AG04450 (cell line): ENCODE results near the gene CCL26. TPM values are rescaled to one million over a fixed set of nuclear protein-coding genes. Genes with fewer than 3 reads are reported as not detected.

ENCODE experiments used
- CTCF ChIA-PET: fragments of 300-600, 350-600 bp; formaldehyde crosslinking; extraction: SDS; loops from one replicate; lab custom pipeline; 2022; ENCODE audit warnings: antibody characterized with exemption, inconsistent platforms; lab: Charles Lee
- POLR2A ChIA-PET: fragments of 350-600 bp; formaldehyde crosslinking; extraction: SDS; loops from one replicate; lab custom pipeline; 2021; ENCODE audit warnings: antibody characterized with exemption, inconsistent platforms; lab: Yijun Ruan, JAX
- DNase-seq: peaks from one replicate; pipeline ENCODE4 v3.0.0-alpha.2; 2011; ENCODE audit warnings: low read depth, low spot score
- H3K27ac ChIP-seq: one replicate; pipeline ENCODE4 v1.5.1; 2012; ENCODE audit warnings: low read depth, low read length, control low read depth
- H3K27me3 ChIP-seq: one replicate; pipeline ENCODE4 v1.6.0; 2012; ENCODE audit warnings: low read length; ENCODE audit not compliant: control insufficient read depth, insufficient read depth
- H3K4me3 ChIP-seq: 2 replicates; pipeline ENCODE4 v1.5.1; 2011; ENCODE audit warnings: mild to moderate bottlenecking, low read depth, low read length, control low read depth
- H3K9me3 ChIP-seq: 2 replicates; pipeline ENCODE4 v1.5.1; 2012; ENCODE audit warnings: low read length; ENCODE audit not compliant: control insufficient read depth, insufficient read depth
- polyA plus RNA-seq: library from polyadenylated mRNA; depleted of rRNA; stranded (reverse); fragments of >200 nt; gene quantifications from 2 replicates; pipeline ENCODE4 v1.2.3, GENCODE V29; 2011
- TF ChIP-seq, protein P1 (sequence below): IDR thresholded peaks from 2 replicates; pipeline ENCODE4 v1.5.1; 2011; ENCODE audit warnings: low read depth, low read length, control low read depth, inconsistent platforms

Gene CCL26
- polyA plus RNA-seq, 1 experiment: not detected

DNA sequence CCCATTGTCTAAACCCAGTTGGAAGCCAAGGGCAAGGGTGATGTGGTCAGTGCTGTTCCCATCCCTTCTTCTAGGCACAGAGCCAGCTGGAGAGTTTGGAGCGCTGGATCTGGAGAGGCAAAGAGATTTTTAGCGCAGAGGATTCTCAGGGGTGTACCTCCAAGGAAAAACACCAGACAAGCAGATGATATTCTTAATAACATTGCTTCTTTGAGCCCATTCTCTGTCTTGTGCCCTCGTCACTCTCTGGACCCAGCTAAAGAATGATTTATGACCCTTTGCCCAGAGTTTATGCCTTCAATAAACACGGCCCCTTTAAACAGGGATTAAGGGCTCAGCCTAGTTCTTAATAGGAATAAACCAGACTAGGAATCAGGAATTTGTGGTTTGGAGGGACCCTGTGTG is 28.6 kb downstream of the CCL26 start:
- H3K9me3 ChIP-seq: no peaks in the 10 kb centered on the region; the same call in 1 of the 2 replicates
- CTCF ChIA-PET: no interaction called here
- no peak overlapping the region for H3K4me3 ChIP-seq
- H3K27me3 ChIP-seq: no peaks in the 10 kb centered on the region
- no peak overlapping the region for H3K27ac ChIP-seq
- POLR2A ChIA-PET: no interaction called here
- DNase-seq: no peak
- TF ChIP-seq, protein P1, sequence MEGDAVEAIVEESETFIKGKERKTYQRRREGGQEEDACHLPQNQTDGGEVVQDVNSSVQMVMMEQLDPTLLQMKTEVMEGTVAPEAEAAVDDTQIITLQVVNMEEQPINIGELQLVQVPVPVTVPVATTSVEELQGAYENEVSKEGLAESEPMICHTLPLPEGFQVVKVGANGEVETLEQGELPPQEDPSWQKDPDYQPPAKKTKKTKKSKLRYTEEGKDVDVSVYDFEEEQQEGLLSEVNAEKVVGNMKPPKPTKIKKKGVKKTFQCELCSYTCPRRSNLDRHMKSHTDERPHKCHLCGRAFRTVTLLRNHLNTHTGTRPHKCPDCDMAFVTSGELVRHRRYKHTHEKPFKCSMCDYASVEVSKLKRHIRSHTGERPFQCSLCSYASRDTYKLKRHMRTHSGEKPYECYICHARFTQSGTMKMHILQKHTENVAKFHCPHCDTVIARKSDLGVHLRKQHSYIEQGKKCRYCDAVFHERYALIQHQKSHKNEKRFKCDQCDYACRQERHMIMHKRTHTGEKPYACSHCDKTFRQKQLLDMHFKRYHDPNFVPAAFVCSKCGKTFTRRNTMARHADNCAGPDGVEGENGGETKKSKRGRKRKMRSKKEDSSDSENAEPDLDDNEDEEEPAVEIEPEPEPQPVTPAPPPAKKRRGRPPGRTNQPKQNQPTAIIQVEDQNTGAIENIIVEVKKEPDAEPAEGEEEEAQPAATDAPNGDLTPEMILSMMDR: no peak

DNA sequence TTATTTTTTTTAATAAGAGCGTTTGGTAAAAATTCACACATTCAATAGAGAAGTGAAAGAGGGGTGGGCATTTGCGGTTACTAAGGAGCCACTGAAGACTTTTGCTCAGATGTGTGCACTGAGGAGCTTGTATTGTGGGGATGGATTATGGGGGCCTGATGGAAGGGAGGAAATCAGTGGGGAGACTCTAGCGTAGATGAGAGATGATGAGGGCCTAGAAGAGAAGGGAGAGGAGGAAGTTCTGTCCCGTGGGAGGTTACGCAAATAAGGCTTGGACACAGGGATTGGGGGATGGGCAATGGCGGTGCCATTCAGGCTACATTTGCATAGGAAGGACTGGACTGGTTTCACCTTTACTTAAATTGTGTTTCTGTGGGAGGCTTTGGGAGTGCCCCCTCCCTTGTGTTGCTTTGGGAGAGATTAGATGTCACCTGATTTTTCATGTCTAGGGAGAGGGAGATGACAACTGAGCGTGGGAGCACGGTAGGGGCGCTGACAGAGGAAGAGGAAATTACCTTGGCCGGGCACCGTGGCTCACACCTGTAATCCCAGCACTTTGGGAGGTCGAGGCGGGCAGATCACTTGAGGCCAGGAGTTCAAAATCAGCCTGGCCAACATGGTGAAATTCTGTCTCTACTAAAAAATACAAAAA is 31.0 kb downstream of the CCL26 start:
- H3K4me3 ChIP-seq: no peak overlapping the region
- no peak for DNase-seq
- CTCF ChIA-PET: interaction anchor here (1.1 kb wide), 1 partner anchor 280 kb away, joined by 6 read pairs; no protein-coding TSS in a partner anchor
- no peaks in the 10 kb centered on the region; the same call in 1 of the 2 replicates for H3K9me3 ChIP-seq
- TF ChIP-seq, protein P1: no peak
- H3K27me3 ChIP-seq: no peaks in the 10 kb centered on the region
- H3K27ac ChIP-seq: no peak overlapping the region
- POLR2A ChIA-PET: no interaction called here

DNA sequence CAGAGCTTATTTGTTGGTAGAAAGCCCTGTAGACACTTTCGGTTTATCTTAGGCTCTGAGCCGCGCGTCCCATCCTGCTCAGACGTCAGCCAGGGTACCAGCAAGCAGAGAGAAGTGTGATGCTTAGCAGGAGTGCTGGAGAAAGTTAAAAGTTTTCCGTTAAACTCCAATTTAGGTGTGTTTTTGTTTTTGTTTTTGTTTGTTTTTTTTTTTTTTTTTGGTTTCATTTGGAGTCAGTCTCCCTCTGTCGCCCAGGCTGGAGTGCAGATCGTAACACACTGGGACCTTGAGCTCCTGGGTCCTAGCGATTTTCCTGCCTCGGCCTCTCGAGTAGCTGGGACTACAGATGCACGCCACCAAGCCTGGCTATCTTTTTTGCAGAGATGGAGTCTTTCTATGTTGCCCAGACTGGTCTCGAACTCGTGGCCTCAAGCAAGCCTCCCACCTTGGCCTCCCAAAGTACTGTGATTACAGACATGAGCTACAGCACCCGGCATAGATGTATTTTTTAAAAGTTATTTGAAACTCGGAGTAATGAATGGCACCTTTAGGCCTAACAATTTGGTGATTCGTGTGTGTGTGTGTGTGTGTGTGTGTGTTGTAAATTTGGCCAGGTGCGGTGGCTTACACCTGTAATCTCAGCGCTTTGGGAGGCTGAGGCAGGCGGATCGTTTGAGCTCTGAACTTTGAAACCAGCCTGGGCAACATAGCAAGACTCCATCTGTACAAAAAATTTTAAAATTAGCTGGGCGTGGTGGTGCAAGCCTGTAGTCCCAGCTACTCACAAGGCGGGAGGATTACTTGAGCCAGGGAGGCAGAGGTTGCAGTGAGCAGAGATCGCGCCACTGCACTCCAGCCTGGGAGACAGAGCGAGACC is 32.0 kb downstream of the CCL26 start:
- no peak for DNase-seq
- CTCF ChIA-PET: interaction anchor here (0.7 to 1.1 kb wide), 3 partner anchors 12 to 281 kb away, joined by 3 to 6 read pairs (median 4); no protein-coding TSS in a partner anchor
- Histone ChIP-seq H3K27me3 (no peaks in the 10 kb centered on the region), H3K27ac (peak overlapping the region; percentile 70), H3K4me3 (peak overlapping the region; percentile 76), H3K9me3 (no peaks in the 10 kb centered on the region; the same call in 1 of the 2 replicates)
- TF ChIP-seq, protein P1: no peak
- POLR2A ChIA-PET: interaction anchor here (0.6 to 1.2 kb wide), 3 partner anchors 22 to 212 kb away, joined by 3 read pairs; no protein-coding TSS in a partner anchor

DNA sequence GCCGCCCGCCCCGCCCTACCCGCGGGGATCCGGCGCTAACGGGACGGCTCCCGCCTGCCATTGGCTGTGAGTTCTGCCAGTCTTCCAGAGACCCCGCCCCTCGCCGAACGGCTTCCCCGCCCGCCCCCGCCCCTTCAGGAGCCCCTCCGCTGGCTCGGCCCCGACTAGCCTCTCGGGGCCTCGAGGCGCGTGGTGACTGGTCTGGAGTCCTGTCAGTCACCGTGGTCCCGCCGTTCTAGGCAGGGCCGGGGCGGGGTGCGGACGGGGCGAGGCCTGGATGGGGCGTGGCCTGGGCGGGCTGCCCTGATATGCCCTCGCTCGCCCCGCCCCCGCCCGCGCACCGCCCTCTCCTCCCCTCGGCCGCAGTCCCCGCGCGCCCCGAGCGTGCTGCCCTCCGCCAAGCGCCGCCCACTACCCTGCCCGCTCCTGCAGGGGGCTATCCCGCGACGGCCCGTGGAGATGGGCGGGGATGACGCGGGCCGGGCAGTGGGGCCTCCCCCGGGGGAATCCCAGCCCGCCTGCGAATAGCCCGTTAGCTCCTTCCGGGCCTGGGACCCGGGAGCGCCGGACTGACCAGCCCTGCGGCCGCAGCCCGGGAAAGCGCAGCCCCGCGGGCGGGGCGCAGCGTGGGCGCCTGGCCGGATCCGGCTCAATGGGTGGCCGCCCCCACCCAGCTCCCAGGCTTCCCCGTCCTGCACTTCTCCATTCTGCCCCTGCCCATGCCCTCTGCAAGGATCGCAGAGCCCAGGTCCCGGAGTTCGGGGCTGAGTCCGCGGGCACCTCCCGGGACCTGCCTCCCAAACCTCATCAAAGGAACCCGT is 32.8 kb downstream of the CCL26 start:
- ChIA-PET POLR2A (interaction anchor here (0.6 to 1.2 kb wide), 4 partner anchors 21 to 211 kb away, joined by 3 to 4 read pairs (median 3); no protein-coding TSS in a partner anchor), CTCF (interaction anchor here (1.1 kb wide), 1 partner anchor 13 kb away, joined by 3 read pairs; no protein-coding TSS in a partner anchor)
- H3K4me3 ChIP-seq: peak overlapping the region; percentile 86
- DNase-seq: peak; percentile 97
- H3K27me3 ChIP-seq: no peaks in the 10 kb centered on the region
- peak overlapping the region; percentile 70 for H3K27ac ChIP-seq
- H3K9me3 ChIP-seq: no peaks in the 10 kb centered on the region; the same call in 1 of the 2 replicates
- TF ChIP-seq, protein P1: no peak
